WTC11 (cell line): ENCODE data around the gene MYOG.

Experiments used
- JUN ChIP-seq: sonication (generic); formaldehyde crosslinking; IDR thresholded peaks from 2 replicates; pipeline ENCODE4 v1.8.0; 2023; ENCODE audit warnings: mild to moderate bottlenecking, missing genetic modification reagents
- SOX15 ChIP-seq: fragments of 250-450 bp; sonication (Bioruptor Pico); IDR thresholded peaks from 2 replicates; pipeline ENCODE4 v1.9.0; 2021; ENCODE audit warnings: mild to moderate bottlenecking
- TF ChIP-seq, protein P1 (sequence below): sonication (generic); formaldehyde crosslinking; IDR thresholded peaks from 2 replicates; pipeline ENCODE4 v1.8.0; 2023; ENCODE audit warnings: missing genetic modification reagents, mild to moderate bottlenecking, borderline replicate concordance
- TF ChIP-seq, protein P2 (sequence below): fragments of 200-600 bp; IDR thresholded peaks from 2 replicates; pipeline ENCODE4 v1.8.0; 2022; ENCODE audit warnings: antibody characterized with exemption
- TF ChIP-seq, protein P3 (sequence below): sonication (generic); formaldehyde crosslinking; conservative IDR thresholded peaks from 2 replicates; pipeline ENCODE4 v1.8.1; 2022; ENCODE audit warnings: mild to moderate bottlenecking, missing genetic modification reagents
- TF ChIP-seq, protein P4 (sequence below): sonication (generic); formaldehyde crosslinking; IDR thresholded peaks from 2 replicates; pipeline ENCODE4 v1.8.1; 2022; ENCODE audit warnings: low read depth, mild to moderate bottlenecking, moderate library complexity, missing genetic modification reagents, borderline replicate concordance
- TF ChIP-seq, protein P5 (sequence below): sonication (generic); formaldehyde crosslinking; IDR thresholded peaks from 2 replicates; pipeline ENCODE4 v1.8.0; 2022; ENCODE audit warnings: mild to moderate bottlenecking, missing genetic modification reagents
- TF ChIP-seq, protein P6 (sequence below): fragments of 250-450 bp; sonication (Bioruptor Pico); conservative IDR thresholded peaks from 2 replicates; pipeline ENCODE4 v1.9.0; 2021; ENCODE audit warnings: mild to moderate bottlenecking
- TF ChIP-seq, protein P7 (sequence below): sonication (generic); formaldehyde crosslinking; IDR thresholded peaks from 2 replicates; pipeline ENCODE4 v1.8.1; 2023; ENCODE audit warnings: mild to moderate bottlenecking, missing genetic modification reagents
- TF ChIP-seq, protein P8 (sequence below): fragments of 250-450 bp; sonication (Bioruptor Pico); IDR thresholded peaks from 2 replicates; pipeline ENCODE4 v1.8.0; 2021; ENCODE audit warnings: mild to moderate bottlenecking
- TF ChIP-seq, protein P9 (sequence below): fragments of 250-450 bp; sonication (Bioruptor Pico); IDR thresholded peaks from 2 replicates; pipeline ENCODE4 v1.9.0; 2021; ENCODE audit warnings: moderate library complexity, mild to moderate bottlenecking, inconsistent platforms, borderline replicate concordance
- TF ChIP-seq, protein P10 (sequence below): sonication (generic); formaldehyde crosslinking; IDR thresholded peaks from 2 replicates; pipeline ENCODE4 v1.8.1; 2022; ENCODE audit warnings: mild to moderate bottlenecking, moderate library complexity, missing genetic modification reagents

DNA sequence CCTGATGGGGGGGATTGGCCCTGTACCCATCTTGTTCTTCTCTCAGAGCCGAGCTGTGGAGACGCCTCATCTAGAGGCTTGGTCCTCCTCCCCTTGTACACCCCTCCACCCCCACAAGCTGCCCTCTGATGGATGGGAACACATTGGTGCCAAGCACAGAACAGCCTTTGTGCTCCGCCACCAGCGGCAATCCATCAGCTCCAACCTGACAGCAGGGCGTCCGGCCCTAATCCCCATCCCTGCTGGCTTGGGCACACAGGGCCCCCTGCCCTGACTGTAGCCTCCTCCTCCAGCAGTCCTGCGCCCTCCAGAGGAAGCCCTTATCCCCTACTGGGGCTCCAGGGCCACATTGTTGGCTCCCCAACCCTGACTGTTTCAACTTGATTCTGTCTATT is 3.8 kb upstream of the MYOG start:
- TF ChIP-seq, protein P1, sequence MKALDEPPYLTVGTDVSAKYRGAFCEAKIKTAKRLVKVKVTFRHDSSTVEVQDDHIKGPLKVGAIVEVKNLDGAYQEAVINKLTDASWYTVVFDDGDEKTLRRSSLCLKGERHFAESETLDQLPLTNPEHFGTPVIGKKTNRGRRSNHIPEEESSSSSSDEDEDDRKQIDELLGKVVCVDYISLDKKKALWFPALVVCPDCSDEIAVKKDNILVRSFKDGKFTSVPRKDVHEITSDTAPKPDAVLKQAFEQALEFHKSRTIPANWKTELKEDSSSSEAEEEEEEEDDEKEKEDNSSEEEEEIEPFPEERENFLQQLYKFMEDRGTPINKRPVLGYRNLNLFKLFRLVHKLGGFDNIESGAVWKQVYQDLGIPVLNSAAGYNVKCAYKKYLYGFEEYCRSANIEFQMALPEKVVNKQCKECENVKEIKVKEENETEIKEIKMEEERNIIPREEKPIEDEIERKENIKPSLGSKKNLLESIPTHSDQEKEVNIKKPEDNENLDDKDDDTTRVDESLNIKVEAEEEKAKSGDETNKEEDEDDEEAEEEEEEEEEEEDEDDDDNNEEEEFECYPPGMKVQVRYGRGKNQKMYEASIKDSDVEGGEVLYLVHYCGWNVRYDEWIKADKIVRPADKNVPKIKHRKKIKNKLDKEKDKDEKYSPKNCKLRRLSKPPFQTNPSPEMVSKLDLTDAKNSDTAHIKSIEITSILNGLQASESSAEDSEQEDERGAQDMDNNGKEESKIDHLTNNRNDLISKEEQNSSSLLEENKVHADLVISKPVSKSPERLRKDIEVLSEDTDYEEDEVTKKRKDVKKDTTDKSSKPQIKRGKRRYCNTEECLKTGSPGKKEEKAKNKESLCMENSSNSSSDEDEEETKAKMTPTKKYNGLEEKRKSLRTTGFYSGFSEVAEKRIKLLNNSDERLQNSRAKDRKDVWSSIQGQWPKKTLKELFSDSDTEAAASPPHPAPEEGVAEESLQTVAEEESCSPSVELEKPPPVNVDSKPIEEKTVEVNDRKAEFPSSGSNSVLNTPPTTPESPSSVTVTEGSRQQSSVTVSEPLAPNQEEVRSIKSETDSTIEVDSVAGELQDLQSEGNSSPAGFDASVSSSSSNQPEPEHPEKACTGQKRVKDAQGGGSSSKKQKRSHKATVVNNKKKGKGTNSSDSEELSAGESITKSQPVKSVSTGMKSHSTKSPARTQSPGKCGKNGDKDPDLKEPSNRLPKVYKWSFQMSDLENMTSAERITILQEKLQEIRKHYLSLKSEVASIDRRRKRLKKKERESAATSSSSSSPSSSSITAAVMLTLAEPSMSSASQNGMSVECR, result no peak
- TF ChIP-seq, protein P2, sequence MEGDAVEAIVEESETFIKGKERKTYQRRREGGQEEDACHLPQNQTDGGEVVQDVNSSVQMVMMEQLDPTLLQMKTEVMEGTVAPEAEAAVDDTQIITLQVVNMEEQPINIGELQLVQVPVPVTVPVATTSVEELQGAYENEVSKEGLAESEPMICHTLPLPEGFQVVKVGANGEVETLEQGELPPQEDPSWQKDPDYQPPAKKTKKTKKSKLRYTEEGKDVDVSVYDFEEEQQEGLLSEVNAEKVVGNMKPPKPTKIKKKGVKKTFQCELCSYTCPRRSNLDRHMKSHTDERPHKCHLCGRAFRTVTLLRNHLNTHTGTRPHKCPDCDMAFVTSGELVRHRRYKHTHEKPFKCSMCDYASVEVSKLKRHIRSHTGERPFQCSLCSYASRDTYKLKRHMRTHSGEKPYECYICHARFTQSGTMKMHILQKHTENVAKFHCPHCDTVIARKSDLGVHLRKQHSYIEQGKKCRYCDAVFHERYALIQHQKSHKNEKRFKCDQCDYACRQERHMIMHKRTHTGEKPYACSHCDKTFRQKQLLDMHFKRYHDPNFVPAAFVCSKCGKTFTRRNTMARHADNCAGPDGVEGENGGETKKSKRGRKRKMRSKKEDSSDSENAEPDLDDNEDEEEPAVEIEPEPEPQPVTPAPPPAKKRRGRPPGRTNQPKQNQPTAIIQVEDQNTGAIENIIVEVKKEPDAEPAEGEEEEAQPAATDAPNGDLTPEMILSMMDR, result no peak
- TF ChIP-seq SOX15 (no peak), JUN (CRISPR knock-in tag) (no peak)
- TF ChIP-seq, protein P3, sequence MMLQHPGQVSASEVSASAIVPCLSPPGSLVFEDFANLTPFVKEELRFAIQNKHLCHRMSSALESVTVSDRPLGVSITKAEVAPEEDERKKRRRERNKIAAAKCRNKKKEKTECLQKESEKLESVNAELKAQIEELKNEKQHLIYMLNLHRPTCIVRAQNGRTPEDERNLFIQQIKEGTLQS (CRISPR knock-in tag), result no peak
- TF ChIP-seq, protein P4, sequence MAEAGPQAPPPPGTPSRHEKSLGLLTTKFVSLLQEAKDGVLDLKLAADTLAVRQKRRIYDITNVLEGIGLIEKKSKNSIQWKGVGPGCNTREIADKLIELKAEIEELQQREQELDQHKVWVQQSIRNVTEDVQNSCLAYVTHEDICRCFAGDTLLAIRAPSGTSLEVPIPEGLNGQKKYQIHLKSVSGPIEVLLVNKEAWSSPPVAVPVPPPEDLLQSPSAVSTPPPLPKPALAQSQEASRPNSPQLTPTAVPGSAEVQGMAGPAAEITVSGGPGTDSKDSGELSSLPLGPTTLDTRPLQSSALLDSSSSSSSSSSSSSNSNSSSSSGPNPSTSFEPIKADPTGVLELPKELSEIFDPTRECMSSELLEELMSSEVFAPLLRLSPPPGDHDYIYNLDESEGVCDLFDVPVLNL (CRISPR knock-in tag), result no peak
- TF ChIP-seq, protein P5, sequence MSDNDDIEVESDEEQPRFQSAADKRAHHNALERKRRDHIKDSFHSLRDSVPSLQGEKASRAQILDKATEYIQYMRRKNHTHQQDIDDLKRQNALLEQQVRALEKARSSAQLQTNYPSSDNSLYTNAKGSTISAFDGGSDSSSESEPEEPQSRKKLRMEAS, result no peak
- TF ChIP-seq, protein P6, sequence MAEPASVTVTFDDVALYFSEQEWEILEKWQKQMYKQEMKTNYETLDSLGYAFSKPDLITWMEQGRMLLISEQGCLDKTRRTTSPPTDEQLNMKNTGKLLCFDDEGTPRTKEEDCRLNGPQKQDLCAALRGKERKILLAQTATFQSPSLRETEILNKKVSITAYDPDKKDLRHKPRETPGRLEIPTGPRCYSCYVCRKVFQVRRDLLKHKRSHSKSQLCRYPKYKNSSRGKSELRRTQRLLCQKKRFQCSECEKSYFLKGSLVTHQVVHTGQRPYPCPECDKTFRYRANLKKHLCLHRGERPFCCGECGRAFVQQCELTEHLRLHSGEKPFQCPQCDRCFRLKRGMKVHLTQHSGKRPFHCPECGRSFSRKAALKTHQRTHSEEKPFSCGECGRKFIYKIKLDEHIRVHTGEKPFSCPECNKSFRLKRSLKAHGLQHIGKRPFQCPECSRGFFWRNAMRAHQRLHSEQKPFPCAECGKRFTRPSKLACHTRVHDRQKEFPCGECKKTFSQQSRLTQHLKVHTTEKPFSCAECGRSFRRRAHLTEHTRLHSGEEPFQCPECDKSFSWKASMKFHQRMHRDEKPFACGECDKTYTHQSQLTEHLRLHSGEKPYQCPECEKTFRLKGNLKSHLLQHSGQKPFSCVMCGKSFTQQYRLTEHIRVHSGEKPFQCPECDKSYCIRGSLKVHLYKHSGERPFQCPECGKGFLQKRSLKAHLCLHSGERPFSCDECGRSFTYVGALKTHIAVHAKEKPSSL, result no peak
- TF ChIP-seq, protein P7, sequence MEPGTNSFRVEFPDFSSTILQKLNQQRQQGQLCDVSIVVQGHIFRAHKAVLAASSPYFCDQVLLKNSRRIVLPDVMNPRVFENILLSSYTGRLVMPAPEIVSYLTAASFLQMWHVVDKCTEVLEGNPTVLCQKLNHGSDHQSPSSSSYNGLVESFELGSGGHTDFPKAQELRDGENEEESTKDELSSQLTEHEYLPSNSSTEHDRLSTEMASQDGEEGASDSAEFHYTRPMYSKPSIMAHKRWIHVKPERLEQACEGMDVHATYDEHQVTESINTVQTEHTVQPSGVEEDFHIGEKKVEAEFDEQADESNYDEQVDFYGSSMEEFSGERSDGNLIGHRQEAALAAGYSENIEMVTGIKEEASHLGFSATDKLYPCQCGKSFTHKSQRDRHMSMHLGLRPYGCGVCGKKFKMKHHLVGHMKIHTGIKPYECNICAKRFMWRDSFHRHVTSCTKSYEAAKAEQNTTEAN (CRISPR knock-in tag), result no peak
- TF ChIP-seq, protein P8, sequence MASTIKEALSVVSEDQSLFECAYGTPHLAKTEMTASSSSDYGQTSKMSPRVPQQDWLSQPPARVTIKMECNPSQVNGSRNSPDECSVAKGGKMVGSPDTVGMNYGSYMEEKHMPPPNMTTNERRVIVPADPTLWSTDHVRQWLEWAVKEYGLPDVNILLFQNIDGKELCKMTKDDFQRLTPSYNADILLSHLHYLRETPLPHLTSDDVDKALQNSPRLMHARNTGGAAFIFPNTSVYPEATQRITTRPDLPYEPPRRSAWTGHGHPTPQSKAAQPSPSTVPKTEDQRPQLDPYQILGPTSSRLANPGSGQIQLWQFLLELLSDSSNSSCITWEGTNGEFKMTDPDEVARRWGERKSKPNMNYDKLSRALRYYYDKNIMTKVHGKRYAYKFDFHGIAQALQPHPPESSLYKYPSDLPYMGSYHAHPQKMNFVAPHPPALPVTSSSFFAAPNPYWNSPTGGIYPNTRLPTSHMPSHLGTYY (CRISPR knock-in tag), result no peak
- TF ChIP-seq, protein P9, sequence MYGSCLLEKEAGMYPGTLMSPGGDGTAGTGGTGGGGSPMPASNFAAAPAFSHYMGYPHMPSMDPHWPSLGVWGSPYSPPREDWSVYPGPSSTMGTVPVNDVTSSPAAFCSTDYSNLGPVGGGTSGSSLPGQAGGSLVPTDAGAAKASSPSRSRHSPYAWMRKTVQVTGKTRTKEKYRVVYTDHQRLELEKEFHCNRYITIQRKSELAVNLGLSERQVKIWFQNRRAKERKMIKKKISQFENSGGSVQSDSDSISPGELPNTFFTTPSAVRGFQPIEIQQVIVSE, result no peak
- TF ChIP-seq, protein P10, sequence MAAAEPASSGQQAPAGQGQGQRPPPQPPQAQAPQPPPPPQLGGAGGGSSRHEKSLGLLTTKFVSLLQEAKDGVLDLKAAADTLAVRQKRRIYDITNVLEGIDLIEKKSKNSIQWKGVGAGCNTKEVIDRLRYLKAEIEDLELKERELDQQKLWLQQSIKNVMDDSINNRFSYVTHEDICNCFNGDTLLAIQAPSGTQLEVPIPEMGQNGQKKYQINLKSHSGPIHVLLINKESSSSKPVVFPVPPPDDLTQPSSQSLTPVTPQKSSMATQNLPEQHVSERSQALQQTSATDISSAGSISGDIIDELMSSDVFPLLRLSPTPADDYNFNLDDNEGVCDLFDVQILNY (CRISPR knock-in tag), result no peak
